GM18858 (cell line): Measurements from ENCODE around the gene DNAH17.

Experiments used
- ATAC-seq: cut with Tn5 transposase; IDR thresholded peaks from one replicate; pipeline ENCODE4 v1.9.1; 2021; ENCODE audit not compliant: unreplicated experiment

The DNAH17 gene

DNA sequence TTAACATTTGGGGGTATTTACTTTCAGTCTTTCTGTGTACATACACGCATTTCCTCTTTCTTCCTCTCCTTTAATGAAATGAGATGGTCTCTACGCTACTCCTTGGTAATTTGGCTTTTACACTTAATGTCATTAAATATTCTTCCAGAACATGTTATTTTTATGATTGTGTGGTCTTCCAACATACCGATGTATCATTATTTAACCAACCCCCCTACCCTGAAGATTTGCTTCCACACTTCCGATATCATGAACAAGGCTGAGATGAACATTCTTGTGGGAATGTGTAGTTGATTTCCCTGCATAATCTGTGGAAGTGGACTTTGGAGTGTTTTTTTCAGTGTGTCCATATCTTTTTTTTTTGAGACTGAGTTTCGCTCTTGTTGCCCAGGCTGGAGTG is 201.0 kb downstream of the DNAH17 start:
- ATAC-seq = no peak

DNA sequence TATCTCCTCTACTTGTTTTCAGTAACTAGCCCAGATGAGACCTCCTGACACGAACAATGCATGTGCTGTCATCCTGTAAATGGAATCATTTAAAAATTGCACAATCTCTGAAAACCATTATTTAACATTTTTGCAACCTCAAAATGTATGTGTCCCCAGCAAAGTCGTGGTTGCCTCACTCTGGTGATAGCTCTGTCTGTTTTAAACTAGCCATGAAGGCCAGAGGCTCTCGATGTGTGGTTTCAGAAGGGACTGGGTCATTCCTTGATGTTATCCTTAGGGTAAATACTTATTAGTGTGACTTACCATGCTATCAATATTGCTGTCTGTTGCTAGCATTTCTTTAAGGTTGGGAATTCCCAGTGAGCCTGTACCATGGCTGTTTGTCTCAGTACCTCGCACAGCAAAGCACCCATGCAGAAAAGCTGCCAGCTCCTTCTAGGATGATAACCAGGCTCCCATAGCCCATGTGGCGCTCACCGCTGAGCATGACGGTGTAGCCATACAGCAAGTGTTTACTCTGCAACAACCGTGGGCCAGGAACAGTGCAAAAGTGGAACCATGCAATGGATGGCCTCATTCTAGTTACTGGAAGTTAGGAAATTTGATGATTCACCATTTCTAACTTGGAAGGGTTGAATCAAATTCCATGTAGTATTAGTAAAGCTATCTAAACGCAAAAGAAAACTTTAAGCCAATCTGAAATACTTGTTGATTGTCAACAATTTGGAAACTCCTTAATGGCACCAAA is 201.6 kb downstream of the DNAH17 start:
- ATAC-seq = no peak

DNA sequence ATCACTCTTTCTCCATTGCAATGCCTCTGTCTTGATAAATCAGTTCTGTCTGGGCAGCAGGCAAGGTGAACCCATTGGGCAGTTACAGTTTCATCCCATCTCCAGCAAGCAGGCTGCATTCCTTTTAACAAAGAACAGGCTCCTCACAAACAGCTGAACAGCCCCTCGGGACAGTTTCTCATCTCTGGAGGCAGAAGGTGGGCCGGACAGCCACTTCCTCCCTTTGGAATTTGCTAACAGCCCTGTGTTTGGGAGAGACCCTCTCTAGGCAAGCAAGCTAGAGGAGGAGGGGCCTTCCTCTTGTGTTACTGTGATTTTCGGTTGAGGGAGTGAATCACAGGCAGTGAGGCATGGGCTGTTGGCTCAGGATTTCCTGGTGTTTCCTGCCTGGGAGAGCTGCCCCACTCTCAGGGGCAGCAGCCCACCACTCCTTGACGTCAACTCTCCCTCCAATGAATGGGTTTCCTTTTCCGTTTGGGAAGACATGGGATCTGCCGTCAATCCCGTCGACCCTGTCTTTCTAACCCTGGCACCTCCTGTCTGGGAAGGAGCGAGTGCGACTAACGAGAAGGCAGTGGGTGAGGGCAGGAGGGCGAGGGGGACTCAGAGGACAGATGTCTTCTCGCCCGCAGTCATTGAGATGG is 202.4 kb downstream of the DNAH17 start:
- ATAC-seq = no peak

DNA sequence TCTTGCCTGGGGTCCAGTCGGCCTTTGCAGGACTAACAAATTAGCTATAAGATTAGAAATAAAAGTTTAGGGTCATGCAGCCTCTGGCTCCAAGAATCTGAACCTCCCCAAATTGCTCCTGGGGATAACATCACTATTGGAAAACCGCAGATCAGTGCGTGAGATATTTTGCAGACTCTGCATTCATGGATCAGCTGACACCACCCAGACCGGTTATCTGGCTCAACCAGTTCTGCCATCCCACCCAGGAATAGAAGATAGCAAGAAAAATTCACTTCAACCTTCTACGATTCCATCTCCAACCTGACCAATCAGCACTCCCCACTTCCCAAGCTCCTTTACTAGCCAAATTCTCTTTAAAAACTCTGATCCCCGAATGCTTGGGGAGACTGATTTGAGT is 203.0 kb downstream of the DNAH17 start:
- ATAC-seq = no peak
